ENCODE data around the gene NAA30.

GRCh38 chr14:57403521-57403864 lies 13.1 kb downstream of the NAA30 start:
- TF ChIP-seq CTCF (conservative IDR thresholded peaks at IDR 0.05): no peak
- TF ChIP-seq ZFX (IDR thresholded peaks at IDR 0.05): no peak

Measured in C4-2B (cell line).